Tibial nerve (tissue), 4 donors: ENCODE measurements around the gene CLECL1. TPM values are rescaled to one million over a fixed set of nuclear protein-coding genes. Genes with fewer than 3 reads are reported as not detected.

Experiments
- DNase-seq, 2 donors: peaks; one replicate each; pipeline ENCODE4 v3.0.0-alpha.2; 2019; ENCODE audit warnings: low spot score in 2 of 2
- H3K27ac ChIP-seq, 4 donors: fragments of 200-600 bp; sonication (generic) in 3 of 4; one replicate each; pipeline ENCODE4 v1.5.1; 2017 to 2019; ENCODE audit warnings: mild to moderate bottlenecking in 1 of 4
- H3K27me3 ChIP-seq, 2 donors: fragments of 200-600 bp; sonication (generic) in 1 of 2; one replicate each; pipeline versions ENCODE4 v1.5.1 to v1.6.0; 2017 to 2019
- H3K36me3 ChIP-seq, 3 donors: fragments of 200-600 bp; sonication (generic); one replicate each; pipeline ENCODE4 v1.5.1; 2018 to 2019
- H3K4me1 ChIP-seq, 4 donors: fragments of 200-600 bp; sonication (generic) in 3 of 4; one replicate each; pipeline ENCODE4 v1.5.1; 2017 to 2019
- H3K4me3 ChIP-seq, 4 donors: fragments of 200-600 bp; sonication (generic) in 3 of 4; one replicate each; pipeline ENCODE4 v1.5.1; 2017 to 2019; ENCODE audit warnings: mild to moderate bottlenecking in 1 of 4, moderate library complexity in 1 of 4
- H3K9me3 ChIP-seq, 4 donors: fragments of 200-600 bp; sonication (generic) in 3 of 4; one replicate each; pipeline ENCODE4 v1.5.1; 2017 to 2019
- CTCF ChIP-seq, 5 experiments: fragments of 200-600 bp in 3 of 5; fragments of 450-650 bp in 2 of 5; sonication (generic) in 3 of 5; IDR thresholded peaks; one replicate each; pipeline ENCODE4 v1.5.1; 2016 to 2019; ENCODE audit warnings: antibody characterized with exemption in 5 of 5, mild to moderate bottlenecking in 3 of 5, moderate library complexity in 2 of 5
- EP300 ChIP-seq, 2 donors: sonication (generic); formaldehyde crosslinking; IDR thresholded peaks; one replicate each; pipeline ENCODE4 v1.6.1; 2017; ENCODE audit warnings: antibody characterized with exemption in 2 of 2, mild to moderate bottlenecking in 1 of 2
- POLR2A ChIP-seq, 2 donors: fragments of 450-650 bp; IDR thresholded peaks; one replicate each; pipeline ENCODE4 v1.6.1; 2017; ENCODE audit warnings: antibody characterized with exemption in 2 of 2, mild to moderate bottlenecking in 2 of 2, moderate library complexity in 2 of 2
- WGBS, 2 donors: methylation state at CpG; one replicate each; pipeline ENCODE4 v1.1.5; 2018; 5-methylcytosine and 5-hydroxymethylcytosine counted together
- total RNA-seq, 4 donors: library from RNA; depleted of rRNA; stranded (reverse); fragments of >200 nt; gene quantifications; one replicate each; pipeline ENCODE4 v1.1.0, GENCODE V29; 2016

Gene CLECL1
- total RNA-seq, 4 donors from 2014 or later: not detected

- H3K9me3 ChIP-seq: no peaks in the 10 kb centered on the region
- TF ChIP-seq EP300 (IDR thresholded peaks at IDR 0.05) (no peak), CTCF (IDR thresholded peaks at IDR 0.05) (no peak), POLR2A (IDR thresholded peaks at IDR 0.05) (no peak)
- WGBS, 2 donors: 51 to 57% methylated on average over 2 of the region's 2 CpGs
- H3K4me3 ChIP-seq: no peak overlapping the region
- DNase-seq: no peak
- no peak overlapping the region for H3K27ac ChIP-seq
- H3K4me1 ChIP-seq: peaks cover 0 to 7% (median 0%) of the 10 kb centered on the region in 4 donors
- no peaks in the 10 kb centered on the region for H3K27me3 ChIP-seq
- no peaks in the 10 kb centered on the region for H3K36me3 ChIP-seq
Observed at GRCh38 chr12:9763025-9763424, 30.1 kb upstream of the CLECL1 start.

GRCh38 chr12:9762369-9762768 lies 29.5 kb upstream of the CLECL1 start:
- H3K9me3 ChIP-seq: no peaks in the 10 kb centered on the region
- H3K4me3 ChIP-seq: no peak overlapping the region
- no peaks in the 10 kb centered on the region for H3K27me3 ChIP-seq
- H3K27ac ChIP-seq: peak overlapping the region in 1 of 4 donors; percentile 82
- TF ChIP-seq EP300 (IDR thresholded peaks at IDR 0.05) (no peak), CTCF (IDR thresholded peaks at IDR 0.05) (no peak), POLR2A (IDR thresholded peaks at IDR 0.05) (no peak)
- H3K4me1 ChIP-seq: peaks cover 0 to 7% (median 0%) of the 10 kb centered on the region in 4 donors
- H3K36me3 ChIP-seq: no peaks in the 10 kb centered on the region
- 95 to 96% methylated on average over 5 of the region's 5 CpGs for WGBS, 2 donors
- no peak for DNase-seq

- H3K4me1 ChIP-seq: peaks cover 0 to 7% (median 0%) of the 10 kb centered on the region in 4 donors
- no peaks in the 10 kb centered on the region for H3K36me3 ChIP-seq
- peak overlapping the region in 1 of 4 donors; percentile 40 for H3K4me3 ChIP-seq
- no peaks in the 10 kb centered on the region for H3K9me3 ChIP-seq
- WGBS, 2 donors: 55 to 68% methylated on average over 4 of the region's 4 CpGs
- no peak for DNase-seq
- H3K27me3 ChIP-seq: no peaks in the 10 kb centered on the region
- H3K27ac ChIP-seq: peak overlapping the region in 2 of 4 donors; percentile 23 to 82
- no peak for TF ChIP-seq POLR2A (IDR thresholded peaks at IDR 0.05)
- no peak for TF ChIP-seq EP300 (IDR thresholded peaks at IDR 0.05)
- TF ChIP-seq CTCF (IDR thresholded peaks at IDR 0.05): no peak
Observed at GRCh38 chr12:9761419-9761781, 28.5 kb upstream of the CLECL1 start.

GRCh38 chr12:9760699-9761418 lies 28.0 kb upstream of the CLECL1 start, which contains the start of gene CD69:
Gene CD69 (minus strand): TSS chr12:9760901. CDS start chr12:9760820, 81 bp downstream.
- peak within 1 kb of the TSS in 3 of 4 donors; percentile 3 to 40 (median 22) for H3K4me3 ChIP-seq
- WGBS, 2 donors: 40% methylated on average over 6 of the region's 6 CpGs
- no peaks in the 10 kb centered on the region for H3K9me3 ChIP-seq
- H3K36me3 ChIP-seq: no peaks in the 10 kb centered on the region
- H3K27ac ChIP-seq: peak within 1 kb of the TSS in 2 of 4 donors; percentile 23 to 82
- no peaks in the 10 kb centered on the region for H3K27me3 ChIP-seq
- H3K4me1 ChIP-seq: peaks cover 0 to 6% (median 0%) of the 10 kb centered on the region in 4 donors
- no peak for DNase-seq
- TF ChIP-seq POLR2A (IDR thresholded peaks at IDR 0.05): peak in 1 of 2 donors; percentile 29
- peak in 1 of 2 donors; percentile 46 for TF ChIP-seq EP300 (IDR thresholded peaks at IDR 0.05)
- TF ChIP-seq CTCF (IDR thresholded peaks at IDR 0.05): no peak

- Histone ChIP-seq H3K9me3 (no peaks in the 10 kb centered on the region), H3K36me3 (no peaks in the 10 kb centered on the region), H3K4me1 (no peaks in the 10 kb centered on the region), H3K27me3 (no peaks in the 10 kb centered on the region), H3K4me3 (peak overlapping the region in 2 of 4 donors; percentile 22 to 40), H3K27ac (peak overlapping the region in 2 of 4 donors; percentile 23 to 82)
- TF ChIP-seq CTCF (IDR thresholded peaks at IDR 0.05): no peak
- no peak for TF ChIP-seq EP300 (IDR thresholded peaks at IDR 0.05)
- TF ChIP-seq POLR2A (IDR thresholded peaks at IDR 0.05): no peak
- DNase-seq: no peak
- 87 to 88% methylated on average over 1 of the region's 1 CpG for WGBS, 2 donors
Observed at GRCh38 chr12:9760120-9760519, 27.2 kb upstream of the CLECL1 start.
